GM19099 (cell line): ENCODE data around the gene PET100.
A peak's percentile ranks its signal among the peaks of the same experiment; 100 is the strongest.

Experiments
- POLR2A ChIP-seq: IDR thresholded peaks from 3 replicates; pipeline ENCODE4 v1.6.1; 2011; ENCODE audit warnings: low read depth; ENCODE audit not compliant: insufficient read length; ENCODE audit errors: extremely low read depth

PET100 gene

GRCh38 chr19:7650148-7650547 lies 20.6 kb downstream of the PET100 start:
- no peak for TF ChIP-seq POLR2A

- TF ChIP-seq POLR2A: no peak
Measured at GRCh38 chr19:7652061-7652641, 22.6 kb downstream of the PET100 start.

- TF ChIP-seq POLR2A: no peak
Measured at GRCh38 chr19:7654401-7654800, 24.8 kb downstream of the PET100 start.

GRCh38 chr19:7655581-7655980 lies 26.0 kb downstream of the PET100 start:
- TF ChIP-seq POLR2A: no peak

- no peak for TF ChIP-seq POLR2A
Measured at GRCh38 chr19:7657131-7657751, 27.6 kb downstream of the PET100 start.

- peak; percentile 32 for TF ChIP-seq POLR2A
Measured at GRCh38 chr19:7658219-7658686, 28.7 kb downstream of the PET100 start.

GRCh38 chr19:7661744-7662538 lies 32.3 kb downstream of the PET100 start:
- TF ChIP-seq POLR2A: no peak

- TF ChIP-seq POLR2A: no peak
Measured at GRCh38 chr19:7662657-7663056, 33.1 kb downstream of the PET100 start.

- no peak for TF ChIP-seq POLR2A
Measured at GRCh38 chr19:7663706-7664105, 34.1 kb downstream of the PET100 start.

- no peak for TF ChIP-seq POLR2A
Measured at GRCh38 chr19:7665076-7665475, 35.5 kb downstream of the PET100 start.

- no peak for TF ChIP-seq POLR2A
Measured at GRCh38 chr19:7668842-7669241, 39.2 kb downstream of the PET100 start, which contains the start of gene RETN. Gene RETN, plus strand, starts transcription at chr19:7669049. Its CDS starts 278 bp downstream, at chr19:7669327.

- TF ChIP-seq POLR2A: no peak
Measured at GRCh38 chr19:7669641-7670040, 40.0 kb downstream of the PET100 start.

GRCh38 chr19:7670150-7670783 lies 40.7 kb downstream of the PET100 start:
- no peak for TF ChIP-seq POLR2A

- TF ChIP-seq POLR2A: no peak
Measured at GRCh38 chr19:7670790-7671189, 41.2 kb downstream of the PET100 start.

- TF ChIP-seq POLR2A: no peak
Measured at GRCh38 chr19:7672522-7672921, 42.9 kb downstream of the PET100 start.
